OCI-LY7 (cell line): Measurements from ENCODE around the gene ACTL7A. TPM values are rescaled to one million over a fixed set of nuclear protein-coding genes. Genes with fewer than 3 reads are reported as not detected.

Experiments used
- BruUV-seq: library from RNA; stranded (reverse); fragments of 400-500 nt; replicated peaks from 2 replicates; lab custom pipeline; 2021; lab: Mats Ljungman, UMichigan
- CTCF ChIA-PET: fragments of 300-600 bp; sonication (Branson Sonifier 250); formaldehyde crosslinking; loops from one replicate; lab custom pipeline; 2022; ENCODE audit warnings: antibody characterized with exemption; ENCODE audit not compliant: unreplicated experiment; lab: Charles Lee
- POLR2A ChIA-PET: fragments of 300-600 bp; sonication (Branson Sonifier 250); formaldehyde crosslinking; loops from one replicate; lab custom pipeline; 2022; ENCODE audit warnings: antibody characterized with exemption; lab: Charles Lee
- DNase-seq: peaks from one replicate; pipeline ENCODE4 v3.0.0-alpha.2; 2015; ENCODE audit warnings: low spot score
- H2AFZ ChIP-seq: fragments of 200-600 bp; sonication (generic), shearing (Covaris generic); 2 replicates; pipeline ENCODE4 v1.6.1; 2014; ENCODE audit warnings: mild to moderate bottlenecking, antibody characterized with exemption, low read length, moderate library complexity
- H3K27ac ChIP-seq: fragments of 200-600 bp; sonication (generic); 2 replicates; pipeline ENCODE4 v1.5.1; 2014; ENCODE audit warnings: mixed run types, low read depth, mild to moderate bottlenecking, moderate library complexity, low read length, inconsistent platforms; ENCODE audit not compliant: poor library complexity, severe bottlenecking
- H3K36me3 ChIP-seq: fragments of 200-600 bp; sonication (generic); 2 replicates; pipeline ENCODE4 v1.6.1; 2014; ENCODE audit warnings: mild to moderate bottlenecking, antibody characterized with exemption, low read length, moderate library complexity, mixed read lengths; ENCODE audit not compliant: insufficient read depth
- H3K4me1 ChIP-seq: fragments of 200-600 bp; sonication (generic); 2 replicates; pipeline ENCODE4 v1.5.1; 2014; ENCODE audit warnings: mild to moderate bottlenecking, low read length; ENCODE audit not compliant: insufficient read depth, poor library complexity, severe bottlenecking
- H3K4me2 ChIP-seq: fragments of 200-600 bp; sonication (generic); 2 replicates; pipeline ENCODE4 v1.6.1; 2014; ENCODE audit warnings: mild to moderate bottlenecking, low read length
- H3K4me3 ChIP-seq: fragments of 200-600 bp; sonication (generic); 2 replicates; pipeline ENCODE4 v1.5.1; 2014; ENCODE audit warnings: mild to moderate bottlenecking, low read depth, low read length; ENCODE audit not compliant: poor library complexity, severe bottlenecking
- H3K79me2 ChIP-seq: fragments of 200-600 bp; sonication (generic); 2 replicates; pipeline ENCODE4 v1.6.1; 2016; ENCODE audit warnings: low read depth, mild to moderate bottlenecking, low read length, moderate library complexity, mixed read lengths; ENCODE audit not compliant: insufficient read depth
- H3K9me2 ChIP-seq: fragments of 200-600 bp; sonication (generic); 2 replicates; pipeline ENCODE4 v1.6.1; 2016; ENCODE audit warnings: mild to moderate bottlenecking, low read length, mixed read lengths; ENCODE audit not compliant: insufficient read depth
- H3K9me3 ChIP-seq: fragments of 200-600 bp; sonication (generic); 2 replicates; pipeline ENCODE4 v1.6.1; 2014; ENCODE audit warnings: mild to moderate bottlenecking, mixed run types, low read length, mixed read lengths
- H4K20me1 ChIP-seq: fragments of 200-600 bp; sonication (generic); 2 replicates; pipeline ENCODE4 v1.6.1; 2014; ENCODE audit warnings: mild to moderate bottlenecking, antibody characterized with exemption, low read length, moderate library complexity, mixed read lengths; ENCODE audit not compliant: insufficient read depth
- CTCF ChIP-seq: fragments of 200-600 bp; sonication (generic); conservative IDR thresholded peaks from 2 replicates; pipeline ENCODE4 v1.5.1; 2014; ENCODE audit warnings: mild to moderate bottlenecking, antibody characterized with exemption, low read length, moderate library complexity, mixed read lengths
- EZH2phosphoT487 ChIP-seq: fragments of 200-600 bp; sonication (generic); IDR thresholded peaks from 2 replicates; pipeline ENCODE4 v1.6.1; 2018; ENCODE audit warnings: low read depth, borderline replicate concordance, mild to moderate bottlenecking, mixed run types, antibody characterized with exemption, low read length, moderate library complexity, mixed read lengths
- intact Hi-C: fragments of 100-400 bp; cut with micrococcal nuclease; formaldehyde crosslinking; loops from one replicate; pipeline ENCODE4 v1.10.0; 2022; ENCODE audit not compliant: unreplicated experiment
- total RNA-seq, 2 experiments: library from RNA; depleted of rRNA in 1 of 2; stranded (reverse); fragments of >200 nt in 1 of 2; shearing (Covaris generic) in 1 of 2; gene quantifications; 2 replicates each; pipeline ENCODE4 v1.2.3, GENCODE V29; 2014 to 2022

ACTL7A gene
- total RNA-seq, 2 experiments from 2014 or later = not detected

- Histone ChIP-seq H3K36me3 (peaks cover 60% of the 10 kb centered on the region), H3K27ac (no peak overlapping the region), H3K9me3 (no peaks in the 10 kb centered on the region), H3K4me3 (no peak overlapping the region), H3K4me2 (no peak overlapping the region), H3K79me2 (no peaks in the 10 kb centered on the region), H3K4me1 (no peaks in the 10 kb centered on the region), H2AFZ (no peak overlapping the region), H3K9me2 (no peaks in the 10 kb centered on the region), H4K20me1 (no peaks in the 10 kb centered on the region)
- BruUV-seq = no TSS peak
- DNase-seq = no peak
- no peak for TF ChIP-seq EZH2phosphoT487
- TF ChIP-seq CTCF = no peak
- intact Hi-C loops = no loop called here
- ChIA-PET POLR2A (interaction anchor here (0.6 to 0.8 kb wide), 3 partner anchors 18 to 239 kb away, joined by 3 to 5 read pairs (median 3); no protein-coding TSS in a partner anchor), CTCF (no interaction called here)
Measured at GRCh38 chr9:108869092-108869725, 7.1 kb downstream of the ACTL7A start.

GRCh38 chr9:108874058-108874788 is 12.2 kb downstream of the ACTL7A start:
- H3K4me1 ChIP-seq = no peaks in the 10 kb centered on the region
- H4K20me1 ChIP-seq = no peaks in the 10 kb centered on the region
- H3K79me2 ChIP-seq = no peaks in the 10 kb centered on the region
- H3K4me2 ChIP-seq = no peak overlapping the region
- no peak for DNase-seq
- no peaks in the 10 kb centered on the region for H3K9me3 ChIP-seq
- no peak overlapping the region for H2AFZ ChIP-seq
- intact Hi-C loops = no loop called here
- peaks cover 97% of the 10 kb centered on the region for H3K36me3 ChIP-seq
- H3K9me2 ChIP-seq = no peaks in the 10 kb centered on the region
- POLR2A ChIA-PET = interaction anchor here (0.6 kb wide), 1 partner anchor 54 kb away, joined by 3 read pairs; no protein-coding TSS in a partner anchor
- BruUV-seq = no TSS peak
- no peak overlapping the region for H3K4me3 ChIP-seq
- TF ChIP-seq EZH2phosphoT487 = no peak
- no peak for TF ChIP-seq CTCF
- no peak overlapping the region for H3K27ac ChIP-seq
- CTCF ChIA-PET = no interaction called here

GRCh38 chr9:108876425-108876824 is 14.4 kb downstream of the ACTL7A start:
- no peak overlapping the region for H3K4me3 ChIP-seq
- no peaks in the 10 kb centered on the region for H3K79me2 ChIP-seq
- H3K4me2 ChIP-seq = no peak overlapping the region
- CTCF ChIA-PET = no interaction called here
- BruUV-seq = no TSS peak
- no peak for DNase-seq
- no peaks in the 10 kb centered on the region for H3K9me2 ChIP-seq
- H3K27ac ChIP-seq = no peak overlapping the region
- H3K4me1 ChIP-seq = no peaks in the 10 kb centered on the region
- no peaks in the 10 kb centered on the region for H3K9me3 ChIP-seq
- POLR2A ChIA-PET = no interaction called here
- H4K20me1 ChIP-seq = no peaks in the 10 kb centered on the region
- peaks cover 93% of the 10 kb centered on the region for H3K36me3 ChIP-seq
- intact Hi-C loops = no loop called here
- no peak for TF ChIP-seq EZH2phosphoT487
- no peak for TF ChIP-seq CTCF
- no peak overlapping the region for H2AFZ ChIP-seq
